ENCODE data around the gene IL12RB2.

DNA sequence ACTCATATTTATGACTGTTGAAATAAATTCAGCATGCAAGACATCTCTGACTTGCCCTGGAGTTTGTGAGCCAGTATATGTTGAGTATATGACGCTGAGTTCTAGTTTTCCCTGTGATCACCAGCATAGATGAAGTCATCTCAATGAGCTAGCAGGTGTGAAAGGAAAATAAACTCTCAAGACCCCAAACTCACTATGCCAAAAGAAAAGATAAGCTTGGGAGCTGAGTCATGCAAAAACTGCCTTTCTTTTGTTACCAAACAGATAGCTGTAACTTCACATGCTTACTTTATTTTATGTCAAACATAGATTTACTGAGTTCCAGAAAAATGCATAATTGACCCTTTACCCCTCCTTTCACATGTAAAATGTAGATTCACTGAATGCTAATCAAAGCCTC, 69.6 kb downstream of the IL12RB2 start:
- TF ChIP-seq SMARCC2 (IDR thresholded peaks at IDR 0.05) (no peak), HDAC6 (IDR thresholded peaks at IDR 0.05; ENCODE audit: low read depth, low read length) (no peak)
- TF ChIP-seq, protein P1, sequence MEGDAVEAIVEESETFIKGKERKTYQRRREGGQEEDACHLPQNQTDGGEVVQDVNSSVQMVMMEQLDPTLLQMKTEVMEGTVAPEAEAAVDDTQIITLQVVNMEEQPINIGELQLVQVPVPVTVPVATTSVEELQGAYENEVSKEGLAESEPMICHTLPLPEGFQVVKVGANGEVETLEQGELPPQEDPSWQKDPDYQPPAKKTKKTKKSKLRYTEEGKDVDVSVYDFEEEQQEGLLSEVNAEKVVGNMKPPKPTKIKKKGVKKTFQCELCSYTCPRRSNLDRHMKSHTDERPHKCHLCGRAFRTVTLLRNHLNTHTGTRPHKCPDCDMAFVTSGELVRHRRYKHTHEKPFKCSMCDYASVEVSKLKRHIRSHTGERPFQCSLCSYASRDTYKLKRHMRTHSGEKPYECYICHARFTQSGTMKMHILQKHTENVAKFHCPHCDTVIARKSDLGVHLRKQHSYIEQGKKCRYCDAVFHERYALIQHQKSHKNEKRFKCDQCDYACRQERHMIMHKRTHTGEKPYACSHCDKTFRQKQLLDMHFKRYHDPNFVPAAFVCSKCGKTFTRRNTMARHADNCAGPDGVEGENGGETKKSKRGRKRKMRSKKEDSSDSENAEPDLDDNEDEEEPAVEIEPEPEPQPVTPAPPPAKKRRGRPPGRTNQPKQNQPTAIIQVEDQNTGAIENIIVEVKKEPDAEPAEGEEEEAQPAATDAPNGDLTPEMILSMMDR (CRISPR knock-in tag; IDR thresholded peaks at IDR 0.05): no peak
